ENCODE results near the gene NPLOC4. TPM values are rescaled to one million over a fixed set of nuclear protein-coding genes. Genes with fewer than 3 reads are reported as not detected.
A peak's percentile ranks its signal among the peaks of the same experiment; 100 is the strongest.

Gene NPLOC4
- total and polyA plus RNA-seq, 2 of the 13 experiments (the other 11 are each of a cell fraction or from before 2014, with no cell fraction given): 57.0 to 97.0 TPM

DNA sequence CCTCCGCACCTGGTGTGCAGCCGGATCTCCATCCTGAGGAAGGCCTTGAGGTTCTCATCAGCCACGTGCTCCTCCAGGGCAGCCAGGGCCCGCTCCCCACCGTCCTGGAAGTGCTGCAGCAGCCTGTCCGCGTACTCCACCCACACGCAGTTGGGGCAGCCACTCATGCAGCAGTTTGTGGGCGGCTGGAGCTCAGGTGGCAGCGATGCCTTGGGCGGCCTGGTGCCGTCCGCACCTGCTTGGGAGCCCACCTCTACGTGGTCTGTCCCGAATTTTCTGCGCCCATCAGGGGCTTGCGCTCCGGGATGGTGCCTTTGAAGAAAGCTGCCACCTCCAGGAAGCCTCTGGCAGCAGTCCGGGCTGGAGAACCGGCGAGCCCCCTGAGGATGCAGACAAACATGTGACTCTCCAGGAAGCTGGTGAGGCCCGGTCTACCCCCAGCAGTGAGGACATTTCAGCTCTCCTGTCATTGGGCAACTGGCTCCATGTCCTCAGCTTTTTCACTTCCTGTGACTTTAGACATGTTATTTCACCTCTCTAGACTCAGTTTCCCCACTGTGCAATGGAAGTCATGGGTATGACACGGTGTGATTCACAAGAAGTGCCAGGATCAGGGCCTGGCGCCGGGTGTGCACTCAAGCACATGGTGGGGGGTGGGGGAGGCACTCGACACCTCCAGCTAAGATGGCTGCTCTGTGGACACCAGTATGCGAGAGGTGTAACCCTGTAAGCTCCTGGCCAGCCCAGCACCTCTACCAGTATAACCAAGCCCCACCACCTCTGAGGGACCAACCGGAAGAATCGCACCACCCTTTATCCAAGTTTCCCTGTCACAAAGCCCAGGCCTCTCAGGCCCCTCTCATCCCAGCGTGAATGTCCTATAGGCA is 28.5 kb upstream of the NPLOC4 start (continued):
- TF ChIP-seq TAF15 (IDR thresholded peaks at IDR 0.05; ENCODE audit: low read depth, low read length, poor library complexity, severe bottlenecking) (no peak), TBL1XR1 (IDR thresholded peaks at IDR 0.05; ENCODE audit: borderline replicate concordance, low read length, partially characterized antibody) (no peak), ZBTB7A (CRISPR knock-in tag; IDR thresholded peaks at IDR 0.05) (peak; percentile 64; the same call in 1 of the 2 replicates), ZNF350 (CRISPR knock-in tag; IDR thresholded peaks at IDR 0.05; ENCODE audit: borderline replicate concordance, low read depth) (no peak), ATF7 (IDR thresholded peaks at IDR 0.05) (no peak), ATF7 (CRISPR knock-in tag; IDR thresholded peaks at IDR 0.05) (no peak), BRCA1 (CRISPR knock-in tag; IDR thresholded peaks at IDR 0.05) (no peak), ZNF7 (CRISPR knock-in tag; IDR thresholded peaks at IDR 0.05) (no peak), ZNF24 (IDR thresholded peaks at IDR 0.05) (no peak), TOPORS (CRISPR knock-in tag; IDR thresholded peaks at IDR 0.05) (0 out of 2 replicates have a peak, but pooled peaks have one; percentile 28), JUNB (CRISPR knock-in tag; IDR thresholded peaks at IDR 0.05; ENCODE audit: borderline replicate concordance) (no peak), ZMYM2 (CRISPR knock-in tag; IDR thresholded peaks at IDR 0.05) (0 out of 2 replicates have a peak, but pooled peaks have one; percentile 44), ZNF160 (CRISPR knock-in tag; IDR thresholded peaks at IDR 0.05) (0 out of 2 replicates have a peak, but pooled peaks have one; percentile 1), GTF3A (CRISPR knock-in tag; conservative IDR thresholded peaks at IDR 0.05) (no peak), ZNF776 (CRISPR knock-in tag; IDR thresholded peaks at IDR 0.05) (no peak), ZNF333 (CRISPR knock-in tag; IDR thresholded peaks at IDR 0.05; ENCODE audit: borderline replicate concordance) (peak; percentile 22; the same call in 1 of the 2 replicates), ATAD3A (CRISPR knock-in tag; IDR thresholded peaks at IDR 0.05) (no peak), PHF20 (CRISPR knock-in tag; IDR thresholded peaks at IDR 0.05) (no peak), MAZ (IDR thresholded peaks at IDR 0.05; ENCODE audit: borderline replicate concordance, low read depth, low read length) (no peak), MAZ (CRISPR knock-in tag; IDR thresholded peaks at IDR 0.05; ENCODE audit: low read depth) (no peak), NCOR1 (IDR thresholded peaks at IDR 0.05; ENCODE audit: borderline replicate concordance, low read length) (no peak)
- TF ChIP-seq, protein P1, sequence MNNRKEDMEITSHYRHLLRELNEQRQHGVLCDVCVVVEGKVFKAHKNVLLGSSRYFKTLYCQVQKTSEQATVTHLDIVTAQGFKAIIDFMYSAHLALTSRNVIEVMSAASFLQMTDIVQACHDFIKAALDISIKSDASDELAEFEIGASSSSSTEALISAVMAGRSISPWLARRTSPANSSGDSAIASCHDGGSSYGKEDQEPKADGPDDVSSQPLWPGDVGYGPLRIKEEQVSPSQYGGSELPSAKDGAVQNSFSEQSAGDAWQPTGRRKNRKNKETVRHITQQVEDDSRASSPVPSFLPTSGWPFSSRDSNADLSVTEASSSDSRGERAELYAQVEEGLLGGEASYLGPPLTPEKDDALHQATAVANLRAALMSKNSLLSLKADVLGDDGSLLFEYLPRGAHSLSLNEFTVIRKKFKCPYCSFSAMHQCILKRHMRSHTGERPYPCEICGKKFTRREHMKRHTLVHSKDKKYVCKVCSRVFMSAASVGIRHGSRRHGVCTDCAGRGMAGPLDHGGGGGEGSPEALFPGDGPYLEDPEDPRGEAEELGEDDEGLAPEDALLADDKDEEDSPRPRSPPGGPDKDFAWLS (CRISPR knock-in tag; IDR thresholded peaks at IDR 0.05; ENCODE audit: borderline replicate concordance): no peak
- TF ChIP-seq, protein P2, sequence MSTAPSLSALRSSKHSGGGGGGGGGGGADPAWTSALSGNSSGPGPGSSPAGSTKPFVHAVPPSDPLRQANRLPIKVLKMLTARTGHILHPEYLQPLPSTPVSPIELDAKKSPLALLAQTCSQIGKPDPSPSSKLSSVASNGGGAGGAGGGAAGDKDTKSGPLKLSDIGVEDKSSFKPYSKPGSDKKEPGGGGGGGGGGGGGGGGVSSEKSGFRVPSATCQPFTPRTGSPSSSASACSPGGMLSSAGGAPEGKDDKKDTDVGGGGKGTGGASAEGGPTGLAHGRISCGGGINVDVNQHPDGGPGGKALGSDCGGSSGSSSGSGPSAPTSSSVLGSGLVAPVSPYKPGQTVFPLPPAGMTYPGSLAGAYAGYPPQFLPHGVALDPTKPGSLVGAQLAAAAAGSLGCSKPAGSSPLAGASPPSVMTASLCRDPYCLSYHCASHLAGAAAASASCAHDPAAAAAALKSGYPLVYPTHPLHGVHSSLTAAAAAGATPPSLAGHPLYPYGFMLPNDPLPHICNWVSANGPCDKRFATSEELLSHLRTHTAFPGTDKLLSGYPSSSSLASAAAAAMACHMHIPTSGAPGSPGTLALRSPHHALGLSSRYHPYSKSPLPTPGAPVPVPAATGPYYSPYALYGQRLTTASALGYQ (CRISPR knock-in tag; IDR thresholded peaks at IDR 0.05): no peak
- TF ChIP-seq, protein P3, sequence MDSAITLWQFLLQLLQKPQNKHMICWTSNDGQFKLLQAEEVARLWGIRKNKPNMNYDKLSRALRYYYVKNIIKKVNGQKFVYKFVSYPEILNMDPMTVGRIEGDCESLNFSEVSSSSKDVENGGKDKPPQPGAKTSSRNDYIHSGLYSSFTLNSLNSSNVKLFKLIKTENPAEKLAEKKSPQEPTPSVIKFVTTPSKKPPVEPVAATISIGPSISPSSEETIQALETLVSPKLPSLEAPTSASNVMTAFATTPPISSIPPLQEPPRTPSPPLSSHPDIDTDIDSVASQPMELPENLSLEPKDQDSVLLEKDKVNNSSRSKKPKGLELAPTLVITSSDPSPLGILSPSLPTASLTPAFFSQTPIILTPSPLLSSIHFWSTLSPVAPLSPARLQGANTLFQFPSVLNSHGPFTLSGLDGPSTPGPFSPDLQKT (CRISPR knock-in tag; IDR thresholded peaks at IDR 0.05; ENCODE audit: borderline replicate concordance): no peak
- TF ChIP-seq, protein P4, sequence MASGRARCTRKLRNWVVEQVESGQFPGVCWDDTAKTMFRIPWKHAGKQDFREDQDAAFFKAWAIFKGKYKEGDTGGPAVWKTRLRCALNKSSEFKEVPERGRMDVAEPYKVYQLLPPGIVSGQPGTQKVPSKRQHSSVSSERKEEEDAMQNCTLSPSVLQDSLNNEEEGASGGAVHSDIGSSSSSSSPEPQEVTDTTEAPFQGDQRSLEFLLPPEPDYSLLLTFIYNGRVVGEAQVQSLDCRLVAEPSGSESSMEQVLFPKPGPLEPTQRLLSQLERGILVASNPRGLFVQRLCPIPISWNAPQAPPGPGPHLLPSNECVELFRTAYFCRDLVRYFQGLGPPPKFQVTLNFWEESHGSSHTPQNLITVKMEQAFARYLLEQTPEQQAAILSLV (CRISPR knock-in tag; IDR thresholded peaks at IDR 0.05; ENCODE audit: borderline replicate concordance): no peak

Data from HepG2 (cell line).